Measurements from ENCODE around the gene HOXB13. TPM values are rescaled to one million over a fixed set of nuclear protein-coding genes. Genes with fewer than 3 reads are reported as not detected.

The HOXB13 gene
- total RNA-seq, 2 donors from 2014 or later, result not detected

DNA sequence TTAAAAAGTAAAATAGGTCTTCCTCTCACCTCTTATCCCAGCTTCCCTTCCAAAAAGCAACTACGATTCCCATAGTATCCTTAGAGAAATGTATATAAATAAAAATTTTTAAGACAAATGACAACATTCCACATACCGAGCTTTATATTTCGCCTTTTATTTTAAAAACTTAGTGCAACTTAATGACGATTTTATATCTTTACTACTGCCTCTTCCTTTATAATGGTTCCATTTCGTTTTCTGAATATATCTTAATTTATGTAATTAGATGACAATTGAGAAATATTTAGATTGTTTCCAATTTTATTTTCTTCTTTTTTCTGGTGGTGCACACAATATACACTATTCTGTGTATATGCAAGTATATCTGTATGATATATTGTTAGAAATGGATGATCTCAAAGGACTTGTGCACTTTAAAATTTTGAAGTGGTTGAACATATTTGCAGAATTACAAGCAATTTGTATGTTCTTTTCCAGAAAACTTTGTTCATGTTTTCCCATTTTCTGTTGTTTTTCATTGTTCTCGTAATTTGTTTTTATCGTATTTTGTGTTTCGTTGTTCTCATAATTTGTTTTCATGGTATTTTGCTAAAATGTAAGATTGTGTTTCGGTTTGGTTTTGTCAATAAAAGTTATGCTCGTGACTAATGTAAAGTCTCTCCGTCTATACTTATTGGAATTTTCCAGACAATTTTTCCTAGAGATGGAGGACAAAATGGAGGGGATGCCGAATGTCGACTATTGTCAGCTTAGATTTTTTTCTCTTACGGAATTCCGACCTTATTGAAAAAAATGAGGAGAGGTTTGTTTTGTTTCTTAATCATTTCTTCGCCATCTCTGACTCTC is 20.4 kb upstream of the HOXB13 start:
- TF ChIP-seq, protein P1, sequence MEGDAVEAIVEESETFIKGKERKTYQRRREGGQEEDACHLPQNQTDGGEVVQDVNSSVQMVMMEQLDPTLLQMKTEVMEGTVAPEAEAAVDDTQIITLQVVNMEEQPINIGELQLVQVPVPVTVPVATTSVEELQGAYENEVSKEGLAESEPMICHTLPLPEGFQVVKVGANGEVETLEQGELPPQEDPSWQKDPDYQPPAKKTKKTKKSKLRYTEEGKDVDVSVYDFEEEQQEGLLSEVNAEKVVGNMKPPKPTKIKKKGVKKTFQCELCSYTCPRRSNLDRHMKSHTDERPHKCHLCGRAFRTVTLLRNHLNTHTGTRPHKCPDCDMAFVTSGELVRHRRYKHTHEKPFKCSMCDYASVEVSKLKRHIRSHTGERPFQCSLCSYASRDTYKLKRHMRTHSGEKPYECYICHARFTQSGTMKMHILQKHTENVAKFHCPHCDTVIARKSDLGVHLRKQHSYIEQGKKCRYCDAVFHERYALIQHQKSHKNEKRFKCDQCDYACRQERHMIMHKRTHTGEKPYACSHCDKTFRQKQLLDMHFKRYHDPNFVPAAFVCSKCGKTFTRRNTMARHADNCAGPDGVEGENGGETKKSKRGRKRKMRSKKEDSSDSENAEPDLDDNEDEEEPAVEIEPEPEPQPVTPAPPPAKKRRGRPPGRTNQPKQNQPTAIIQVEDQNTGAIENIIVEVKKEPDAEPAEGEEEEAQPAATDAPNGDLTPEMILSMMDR (conservative IDR thresholded peaks at IDR 0.05), result no peak
- Histone ChIP-seq H3K27me3 (ENCODE audit: control insufficient read depth, insufficient read depth, low read length, poor library complexity, severe bottlenecking) (peaks cover 100% of the 10 kb centered on the region), H3K9ac (ENCODE audit: extremely low read depth, low read length, poor library complexity, severe bottlenecking) (no peak overlapping the region), H3K9me3 (ENCODE audit: control insufficient read depth, low read length) (no peaks in the 10 kb centered on the region), H3K4me3 (ENCODE audit: low read length) (no peak overlapping the region), H3K36me3 (ENCODE audit: control insufficient read depth, insufficient read depth, low read length) (no peaks in the 10 kb centered on the region), H3K27ac (ENCODE audit: low read depth, low read length) (no peak overlapping the region), H3K4me1 (ENCODE audit: control insufficient read depth, insufficient read depth, low read length) (peaks cover 9% of the 10 kb centered on the region)
- H3K4me1 Mint-ChIP-seq, result peaks cover 16% of the 10 kb centered on the region
- H3K9me3 Mint-ChIP-seq, result no peaks in the 10 kb centered on the region
- WGBS, 2 experiments (ENCODE audit: insufficient coverage in 1 of 2, insufficient read length in 1 of 2), result 26 to 30% methylated on average over 3 to 14 of the region's 16 CpGs
- H3K36me3 Mint-ChIP-seq (ENCODE audit: low read depth), result no peaks in the 10 kb centered on the region
- H3K27ac Mint-ChIP-seq, result no peak overlapping the region
- H3K27me3 Mint-ChIP-seq (ENCODE audit: insufficient read depth), result peaks cover 100% of the 10 kb centered on the region
- no peak overlapping the region for H3K4me3 Mint-ChIP-seq
- no peak for DNase-seq

DNA sequence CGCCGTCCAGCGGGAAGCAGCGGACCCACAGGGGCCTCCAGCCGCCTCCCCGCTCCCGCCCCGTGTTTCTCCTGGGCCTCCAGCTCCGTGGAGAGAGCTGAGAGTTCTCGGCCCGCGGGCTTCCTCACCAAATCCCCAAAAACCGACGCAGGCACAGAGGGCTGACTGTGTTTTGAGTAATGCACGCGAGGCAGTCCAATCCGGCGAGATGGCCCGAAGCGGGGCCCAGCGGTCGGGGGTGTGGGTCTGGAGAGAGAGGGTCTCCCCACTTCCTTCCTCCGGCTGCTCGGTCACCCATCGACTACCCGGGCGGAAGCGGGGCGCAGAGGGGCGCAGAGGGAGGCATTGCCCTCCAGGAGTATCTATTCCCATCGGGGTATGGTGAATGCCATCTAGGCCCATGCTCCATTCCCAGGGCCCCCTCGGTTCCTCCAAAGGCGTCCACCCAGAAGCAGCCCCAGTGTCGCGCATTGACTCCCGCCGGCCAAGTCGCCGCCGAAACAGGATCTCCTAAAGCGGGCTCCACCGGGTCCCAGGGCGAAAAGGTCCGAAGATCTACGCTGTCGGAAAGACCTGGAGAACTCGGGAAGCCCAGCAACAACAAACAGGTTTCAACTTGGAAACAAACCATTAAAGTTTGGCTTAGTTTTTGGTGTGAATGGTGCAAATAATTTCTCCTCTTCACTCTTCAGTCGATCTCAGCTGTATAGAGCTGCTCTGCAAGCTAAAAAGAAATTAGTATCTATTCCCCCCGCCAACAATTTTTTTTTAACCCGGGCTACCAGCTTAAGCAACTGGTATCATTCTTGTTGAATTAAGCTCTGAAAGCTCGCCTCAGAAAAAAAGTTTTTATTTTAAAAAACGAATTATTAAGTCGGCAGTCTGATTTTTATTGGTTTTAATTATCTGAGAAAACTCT is 19.2 kb upstream of the HOXB13 start:
- Histone ChIP-seq H3K27ac (ENCODE audit: low read depth, low read length) (no peak overlapping the region), H3K9ac (ENCODE audit: extremely low read depth, low read length, poor library complexity, severe bottlenecking) (no peak overlapping the region), H3K4me3 (ENCODE audit: low read length) (no peak overlapping the region), H3K4me1 (ENCODE audit: control insufficient read depth, insufficient read depth, low read length) (peaks cover 9% of the 10 kb centered on the region), H3K9me3 (ENCODE audit: control insufficient read depth, low read length) (no peaks in the 10 kb centered on the region), H3K36me3 (ENCODE audit: control insufficient read depth, insufficient read depth, low read length) (no peaks in the 10 kb centered on the region), H3K27me3 (ENCODE audit: control insufficient read depth, insufficient read depth, low read length, poor library complexity, severe bottlenecking) (peaks cover 100% of the 10 kb centered on the region)
- Mint-ChIP-seq H3K4me1 (peaks cover 13% of the 10 kb centered on the region), H3K27ac (no peak overlapping the region), H3K9me3 (no peaks in the 10 kb centered on the region), H3K36me3 (ENCODE audit: low read depth) (no peaks in the 10 kb centered on the region), H3K27me3 (ENCODE audit: insufficient read depth) (peaks cover 100% of the 10 kb centered on the region), H3K4me3 (no peak overlapping the region)
- TF ChIP-seq, protein P1 (conservative IDR thresholded peaks at IDR 0.05), result no peak
- peak; percentile 84 for DNase-seq
- 7 to 8% methylated on average over 24 to 53 of the region's 53 CpGs for WGBS, 2 experiments (ENCODE audit: insufficient coverage in 1 of 2, insufficient read length in 1 of 2)

DNA sequence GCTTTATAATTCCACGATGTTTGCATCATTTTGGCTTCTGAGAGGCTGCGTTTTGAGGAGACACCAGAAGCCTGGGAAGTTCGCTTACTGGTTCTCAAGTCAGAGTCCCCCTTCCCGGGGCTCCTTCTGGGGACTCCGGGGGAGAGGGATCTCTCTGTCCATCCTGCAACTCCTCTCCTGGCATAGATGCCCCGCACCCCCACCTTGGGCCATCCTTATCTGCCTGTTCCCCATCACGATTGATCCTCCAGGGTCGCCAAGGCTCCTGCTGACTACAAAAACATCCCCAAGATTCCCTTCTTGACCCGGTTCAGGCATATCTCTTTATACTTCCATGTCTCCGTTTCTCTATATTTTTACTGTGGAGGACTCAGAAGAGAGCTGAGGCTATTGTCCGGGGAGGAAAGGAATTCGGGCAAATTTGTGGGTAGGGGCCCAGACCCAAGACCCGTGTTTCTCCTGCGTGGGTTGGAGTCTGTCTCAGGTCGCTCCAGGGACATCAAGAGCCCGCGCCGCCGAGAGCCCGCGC is 18.4 kb upstream of the HOXB13 start:
- H3K9ac ChIP-seq (ENCODE audit: extremely low read depth, low read length, poor library complexity, severe bottlenecking), result no peak overlapping the region
- peak; percentile 72 for DNase-seq
- H3K4me1 ChIP-seq (ENCODE audit: control insufficient read depth, insufficient read depth, low read length), result peaks cover 9% of the 10 kb centered on the region
- H3K36me3 ChIP-seq (ENCODE audit: control insufficient read depth, insufficient read depth, low read length), result no peaks in the 10 kb centered on the region
- Mint-ChIP-seq H3K27me3 (ENCODE audit: insufficient read depth) (peaks cover 100% of the 10 kb centered on the region), H3K36me3 (ENCODE audit: low read depth) (no peaks in the 10 kb centered on the region), H3K4me3 (no peak overlapping the region), H3K4me1 (peaks cover 13% of the 10 kb centered on the region), H3K9me3 (no peaks in the 10 kb centered on the region), H3K27ac (no peak overlapping the region)
- TF ChIP-seq, protein P1 (conservative IDR thresholded peaks at IDR 0.05), result no peak
- no peak overlapping the region for H3K27ac ChIP-seq (ENCODE audit: low read depth, low read length)
- H3K9me3 ChIP-seq (ENCODE audit: control insufficient read depth, low read length), result no peaks in the 10 kb centered on the region
- no peak overlapping the region for H3K4me3 ChIP-seq (ENCODE audit: low read length)
- peaks cover 100% of the 10 kb centered on the region for H3K27me3 ChIP-seq (ENCODE audit: control insufficient read depth, insufficient read depth, low read length, poor library complexity, severe bottlenecking)
- 2 to 3% methylated on average over 17 to 21 of the region's 21 CpGs for WGBS, 2 experiments (ENCODE audit: insufficient coverage in 1 of 2, insufficient read length in 1 of 2)

All from endodermal cell (in vitro differentiated cells).